Activated CD4-positive, CD25-positive, alpha-beta regulatory T cell treated with anti-CD3 and anti-CD28 coated beads, Interleukin-2, amount 50 U/mL, for 72 hours (primary cell): ENCODE results near the gene INSC.

Experiments
- DNase-seq: peaks from one replicate; pipeline ENCODE4 v3.0.0; 2021

INSC gene

GRCh38 chr11:15111215-15111614, 3.5 kb upstream of the INSC start:
- no peak for DNase-seq

- DNase-seq = no peak
These were observed 2.6 kb upstream of the INSC start for GRCh38 chr11:15112131-15112541.

GRCh38 chr11:15113381-15113780, 1.3 kb upstream of the INSC start:
- DNase-seq = no peak

GRCh38 chr11:15115686-15116085, 963 bp downstream of the INSC start:
- no peak for DNase-seq

GRCh38 chr11:15117751-15118150, 3.0 kb downstream of the INSC start:
- DNase-seq = no peak

- DNase-seq = no peak
These were observed 3.7 kb downstream of the INSC start for GRCh38 chr11:15118431-15118830.

- DNase-seq = no peak
These were observed 4.6 kb downstream of the INSC start for GRCh38 chr11:15119352-15119751.

GRCh38 chr11:15119826-15120225, 5.1 kb downstream of the INSC start:
- DNase-seq = no peak

GRCh38 chr11:15123849-15124248, 9.1 kb downstream of the INSC start:
- DNase-seq = no peak

GRCh38 chr11:15124528-15124927, 9.8 kb downstream of the INSC start:
- no peak for DNase-seq

GRCh38 chr11:15127341-15127740, 12.6 kb downstream of the INSC start:
- no peak for DNase-seq

- no peak for DNase-seq
These were observed 13.9 kb downstream of the INSC start for GRCh38 chr11:15128621-15129020.

GRCh38 chr11:15136166-15136565, 21.4 kb downstream of the INSC start:
- DNase-seq = no peak

- no peak for DNase-seq
These were observed 24.5 kb downstream of the INSC start for GRCh38 chr11:15139096-15139770.

GRCh38 chr11:15139958-15140659, 25.4 kb downstream of the INSC start:
- DNase-seq = no peak

- DNase-seq = no peak
These were observed 26.7 kb downstream of the INSC start for GRCh38 chr11:15141381-15141780.

GRCh38 chr11:15142838-15143237, 28.1 kb downstream of the INSC start:
- no peak for DNase-seq

- DNase-seq = no peak
These were observed 29.1 kb downstream of the INSC start for GRCh38 chr11:15143855-15144254.

- DNase-seq = no peak
These were observed 29.6 kb downstream of the INSC start for GRCh38 chr11:15144347-15144746.

- DNase-seq = no peak
These were observed 30.4 kb downstream of the INSC start for GRCh38 chr11:15145151-15145550.

GRCh38 chr11:15145615-15146014, 30.9 kb downstream of the INSC start:
- DNase-seq = no peak

- no peak for DNase-seq
These were observed 31.7 kb downstream of the INSC start for GRCh38 chr11:15146271-15147003.

GRCh38 chr11:15148169-15148568, 33.4 kb downstream of the INSC start:
- DNase-seq = no peak

- no peak for DNase-seq
These were observed 34.3 kb downstream of the INSC start for GRCh38 chr11:15149050-15149449.
